Loucy (cell line): Measurements from ENCODE around the gene MCEMP1.

ENCODE experiments used
- CTCF ChIP-seq: fragments of 200-600 bp; sonication (generic); conservative IDR thresholded peaks from 2 replicates; pipeline ENCODE4 v1.5.1; 2014; ENCODE audit warnings: mild to moderate bottlenecking, antibody characterized with exemption, low read length
- EZH2phosphoT487 ChIP-seq: fragments of 200-600 bp; IDR thresholded peaks from 2 replicates; pipeline ENCODE4 v1.6.1; 2018; ENCODE audit warnings: antibody characterized with exemption, mild to moderate bottlenecking, moderate library complexity, borderline replicate concordance

GRCh38 chr19:7691497-7691896 is 14.6 kb downstream of the MCEMP1 start:
- TF ChIP-seq CTCF, result no peak
- TF ChIP-seq EZH2phosphoT487, result no peak
